NOMO-1 treated with dmso at 0.1 percent for 144 hours (cell line): ENCODE results near the gene GFER.

Source experiments
- DNase-seq: peaks from one replicate; lab custom pipeline; 2025; ENCODE audit not compliant: unreplicated experiment; lab: John Stamatoyannopoulos, UW

The GFER gene

GRCh38 chr16:1974157-1975070 is 9.6 kb upstream of the GFER start:
- no peak for DNase-seq

- no peak for DNase-seq
Observed at GRCh38 chr16:1975432-1976215, 8.4 kb upstream of the GFER start.

- DNase-seq: no peak
Observed at GRCh38 chr16:1976216-1976520, 7.8 kb upstream of the GFER start.

DNA sequence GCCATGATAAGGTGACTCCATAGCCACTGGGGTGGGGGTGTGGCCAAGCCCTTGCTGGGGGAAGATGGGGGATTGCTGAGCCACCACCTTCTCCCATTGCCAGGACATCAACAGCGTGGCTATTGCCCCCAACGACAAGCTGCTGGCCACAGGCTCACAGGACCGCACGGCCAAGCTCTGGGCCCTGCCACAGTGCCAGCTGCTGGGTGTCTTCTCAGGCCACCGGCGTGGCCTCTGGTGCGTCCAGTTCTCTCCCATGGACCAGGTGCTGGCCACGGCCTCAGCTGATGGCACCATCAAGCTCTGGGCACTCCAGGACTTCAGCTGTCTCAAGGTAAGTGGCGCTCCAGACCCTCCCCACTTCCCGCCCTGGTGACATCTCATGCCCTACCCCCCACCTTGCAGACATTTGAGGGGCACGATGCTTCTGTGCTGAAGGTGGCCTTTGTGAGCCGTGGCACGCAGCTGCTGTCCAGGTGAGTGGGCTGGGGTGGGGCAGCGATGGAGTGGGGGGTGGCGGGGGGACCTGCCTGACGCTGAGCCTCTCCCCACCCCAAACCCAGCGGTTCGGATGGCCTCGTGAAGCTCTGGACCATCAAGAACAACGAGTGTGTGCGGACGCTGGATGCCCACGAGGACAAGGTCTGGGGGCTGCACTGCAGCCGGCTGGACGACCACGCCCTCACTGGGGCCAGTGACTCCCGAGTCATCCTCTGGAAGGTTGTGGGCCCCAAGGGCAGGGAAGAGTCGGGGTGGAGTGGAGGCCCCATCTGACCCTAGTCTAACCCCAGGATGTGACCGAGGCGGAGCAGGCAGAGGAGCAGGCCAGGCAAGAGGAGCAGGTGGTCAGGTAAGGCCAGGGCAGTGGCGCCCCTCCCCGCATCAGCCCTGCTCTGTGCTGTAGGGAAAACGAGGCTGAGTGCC is 6.8 kb upstream of the GFER start:
- DNase-seq: no peak

- no peak for DNase-seq
Observed at GRCh38 chr16:1977875-1978268, 6.1 kb upstream of the GFER start.

DNA sequence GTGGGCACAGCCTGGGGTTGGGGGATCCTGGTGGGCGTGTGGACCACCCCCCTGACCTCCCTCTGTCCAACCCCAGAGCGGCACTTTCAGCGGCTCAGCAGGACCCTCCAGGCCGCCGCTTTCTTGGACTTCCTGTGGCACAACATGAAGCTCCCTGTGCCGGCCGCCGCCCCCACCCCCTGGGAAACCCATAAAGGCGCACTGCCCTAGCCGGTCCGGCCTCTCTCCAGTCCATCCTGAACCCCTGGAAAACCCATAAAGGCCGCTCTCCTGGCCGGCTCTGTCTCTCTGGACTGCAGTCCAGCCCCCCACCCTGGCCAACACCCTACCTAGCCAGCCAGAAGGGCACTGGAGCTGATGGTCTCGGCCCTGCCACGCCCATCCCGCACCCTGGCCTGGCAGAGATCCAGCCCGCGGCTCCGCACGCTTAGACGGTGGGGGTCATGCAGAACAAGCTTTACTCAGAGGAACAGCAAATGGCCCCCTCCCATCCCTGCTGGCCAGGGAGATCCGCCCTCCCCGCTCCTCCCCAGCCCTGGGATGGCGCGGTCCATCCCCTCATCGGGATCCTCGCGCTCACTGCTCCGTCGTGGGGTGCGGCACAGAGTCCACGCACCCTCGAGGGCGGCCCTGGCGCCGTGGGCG is 5.4 kb upstream of the GFER start:
- DNase-seq: no peak

- DNase-seq: no peak
Observed at GRCh38 chr16:1979271-1980029, 4.5 kb upstream of the GFER start.

DNA sequence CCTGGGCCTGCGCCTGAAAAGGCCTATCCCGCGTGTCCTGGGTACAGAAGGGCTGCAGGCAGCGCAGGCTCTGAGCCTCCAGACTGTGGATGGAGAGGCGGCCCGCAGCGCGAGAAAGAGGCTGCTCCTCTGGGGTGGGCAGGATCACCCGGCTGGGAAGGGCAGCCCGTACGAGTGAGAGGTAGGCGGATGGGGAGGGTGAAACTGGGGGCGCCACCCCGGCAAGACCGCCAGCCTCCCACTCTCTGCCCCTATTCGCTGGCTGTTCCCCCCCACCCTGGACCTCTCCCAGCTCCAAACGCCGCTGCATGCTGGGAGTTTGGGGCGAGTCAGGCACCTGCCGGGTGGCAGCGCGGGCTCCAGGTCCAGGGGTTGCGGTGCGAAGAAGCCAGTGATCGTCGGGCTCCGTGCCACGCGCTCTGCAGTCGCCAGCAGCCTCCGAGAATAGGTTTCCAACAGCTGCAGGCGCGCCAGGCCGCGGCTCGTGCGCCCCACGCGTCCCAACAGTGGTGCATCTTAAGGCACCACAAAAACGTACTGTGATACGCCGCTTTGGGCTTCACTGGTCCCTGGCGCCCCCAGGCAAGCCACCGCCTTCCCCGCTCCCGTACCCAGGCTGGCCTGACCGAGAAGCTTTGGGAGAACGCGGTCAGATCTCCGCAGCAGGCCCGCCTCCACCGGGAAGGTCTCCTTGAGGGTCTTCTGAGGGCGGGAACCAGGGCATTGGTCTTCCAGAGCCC is 3.8 kb upstream of the GFER start:
- DNase-seq: no peak

DNA sequence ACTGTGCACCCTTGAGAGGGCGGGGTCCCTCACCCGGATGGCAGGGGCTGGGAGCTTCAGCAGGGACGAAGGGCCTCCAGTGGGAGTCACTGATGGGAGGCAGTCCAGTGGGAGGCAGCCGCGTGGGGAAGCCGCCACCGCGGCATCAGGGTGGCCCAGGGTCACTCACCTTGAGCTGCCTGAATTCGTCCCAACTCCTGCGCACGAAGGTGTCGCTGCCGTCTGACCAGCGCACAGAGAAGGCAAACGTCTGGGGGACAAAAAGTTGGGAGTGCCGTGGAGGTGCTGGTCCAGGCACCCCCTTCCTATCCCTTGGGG is 3.3 kb upstream of the GFER start:
- DNase-seq: no peak

- DNase-seq: no peak
Observed at GRCh38 chr16:1981398-1981836, 2.6 kb upstream of the GFER start, which contains the start of gene NOXO1. Gene NOXO1, minus strand, starts transcription at chr16:1981469. Its CDS starts 290 bp downstream, at chr16:1981179.

DNA sequence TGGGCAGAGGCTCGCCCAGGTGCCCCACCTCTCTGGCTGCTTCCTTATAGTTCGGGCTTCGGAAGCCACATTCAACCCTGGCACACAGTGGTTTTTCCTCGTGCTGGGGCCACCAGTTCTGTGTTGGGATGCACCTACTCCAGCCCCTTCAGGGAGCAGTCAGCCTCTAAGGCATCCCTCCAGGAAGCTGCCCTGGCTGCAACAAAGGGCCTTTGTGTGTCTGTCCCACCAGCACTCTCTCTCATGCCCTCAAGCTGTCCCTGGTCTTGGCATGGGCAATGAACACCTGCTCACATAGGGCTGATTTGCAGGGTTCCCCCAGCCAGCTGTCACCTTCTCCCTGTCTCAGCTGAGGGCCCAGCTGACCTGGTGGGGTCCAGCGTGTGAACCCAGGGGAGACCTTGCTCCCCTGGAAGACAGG is 2.0 kb upstream of the GFER start:
- DNase-seq: no peak

DNA sequence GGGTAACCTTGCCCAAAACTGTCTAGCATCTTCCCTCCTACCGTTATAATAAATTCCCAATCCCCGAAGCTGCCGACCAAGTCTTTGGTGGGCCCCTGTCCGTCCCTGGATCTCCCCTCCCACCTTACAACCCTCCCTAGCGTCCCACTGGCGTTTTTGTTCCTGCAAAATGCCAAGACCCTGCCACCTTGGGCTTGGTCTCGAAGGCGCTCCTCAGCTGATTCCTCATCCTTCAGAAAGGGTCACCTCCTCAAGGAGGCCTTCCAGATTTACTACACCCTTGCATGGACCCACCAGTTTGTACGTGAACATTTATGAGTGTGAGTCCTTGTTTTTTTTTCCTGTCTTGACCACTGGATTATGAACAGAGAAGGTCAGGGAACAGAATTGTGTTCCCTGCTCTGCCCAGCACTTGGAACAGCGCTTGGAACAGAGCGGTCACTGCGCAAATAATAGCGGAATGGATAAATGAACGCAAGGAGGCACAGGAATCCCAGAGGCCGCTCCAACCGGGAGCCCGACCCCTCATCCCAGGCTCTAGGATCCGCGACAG is 926 bp upstream of the GFER start:
- no peak for DNase-seq

- DNase-seq: no peak
Observed at GRCh38 chr16:1984347-1985225, 593 bp downstream of the GFER start.

DNA sequence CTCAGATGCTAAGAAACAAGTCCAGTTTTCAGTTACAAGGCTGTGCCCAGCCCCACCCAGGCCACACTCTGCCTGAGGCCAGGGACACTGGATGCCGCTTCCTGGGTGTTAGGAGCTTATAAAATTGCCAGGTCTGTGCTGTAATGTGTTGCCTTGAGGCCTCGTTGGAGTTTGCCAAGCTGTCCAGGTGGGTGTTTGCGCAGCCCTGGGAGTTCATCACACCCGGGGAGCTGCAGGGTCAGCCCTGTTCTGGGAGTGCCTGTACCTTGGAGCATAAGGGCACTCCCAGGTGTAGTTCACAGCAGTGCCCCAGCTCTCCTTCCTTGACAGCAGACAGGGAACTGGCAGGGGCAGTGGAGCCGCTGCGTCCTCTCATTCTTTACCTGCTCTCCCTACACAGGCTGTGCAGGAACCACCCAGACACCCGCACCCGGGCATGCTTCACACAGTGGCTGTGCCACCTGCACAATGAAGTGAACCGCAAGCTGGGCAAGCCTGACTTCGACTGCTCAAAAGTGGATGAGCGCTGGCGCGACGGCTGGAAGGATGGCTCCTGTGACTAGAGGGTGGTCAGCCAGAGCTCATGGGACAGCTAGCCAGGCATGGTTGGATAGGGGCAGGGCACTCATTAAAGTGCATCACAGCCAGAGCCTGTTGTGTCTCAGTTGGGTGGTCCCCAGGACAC is 1.6 kb downstream of the GFER start:
- no peak for DNase-seq

DNA sequence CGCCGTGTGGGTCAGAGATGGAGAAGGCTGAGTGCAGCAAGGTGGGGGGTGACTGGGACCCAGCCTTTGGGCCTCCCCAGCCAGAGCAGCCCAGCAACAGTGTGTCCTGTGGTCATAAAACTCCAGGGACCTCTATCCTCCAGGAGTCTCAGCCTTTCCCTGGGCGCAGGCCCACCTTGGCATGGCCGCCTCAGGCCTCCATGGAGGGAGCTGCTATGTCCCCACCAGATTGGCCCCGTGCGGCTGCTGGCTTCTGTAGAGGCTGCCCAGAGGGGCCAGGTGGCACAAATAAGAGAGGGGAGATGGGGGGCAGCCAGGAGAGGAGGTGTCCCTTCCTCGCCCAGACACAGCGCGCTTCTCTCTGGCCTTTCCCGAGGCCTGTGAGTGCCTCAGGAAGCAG is 3.2 kb downstream of the GFER start:
- no peak for DNase-seq

DNA sequence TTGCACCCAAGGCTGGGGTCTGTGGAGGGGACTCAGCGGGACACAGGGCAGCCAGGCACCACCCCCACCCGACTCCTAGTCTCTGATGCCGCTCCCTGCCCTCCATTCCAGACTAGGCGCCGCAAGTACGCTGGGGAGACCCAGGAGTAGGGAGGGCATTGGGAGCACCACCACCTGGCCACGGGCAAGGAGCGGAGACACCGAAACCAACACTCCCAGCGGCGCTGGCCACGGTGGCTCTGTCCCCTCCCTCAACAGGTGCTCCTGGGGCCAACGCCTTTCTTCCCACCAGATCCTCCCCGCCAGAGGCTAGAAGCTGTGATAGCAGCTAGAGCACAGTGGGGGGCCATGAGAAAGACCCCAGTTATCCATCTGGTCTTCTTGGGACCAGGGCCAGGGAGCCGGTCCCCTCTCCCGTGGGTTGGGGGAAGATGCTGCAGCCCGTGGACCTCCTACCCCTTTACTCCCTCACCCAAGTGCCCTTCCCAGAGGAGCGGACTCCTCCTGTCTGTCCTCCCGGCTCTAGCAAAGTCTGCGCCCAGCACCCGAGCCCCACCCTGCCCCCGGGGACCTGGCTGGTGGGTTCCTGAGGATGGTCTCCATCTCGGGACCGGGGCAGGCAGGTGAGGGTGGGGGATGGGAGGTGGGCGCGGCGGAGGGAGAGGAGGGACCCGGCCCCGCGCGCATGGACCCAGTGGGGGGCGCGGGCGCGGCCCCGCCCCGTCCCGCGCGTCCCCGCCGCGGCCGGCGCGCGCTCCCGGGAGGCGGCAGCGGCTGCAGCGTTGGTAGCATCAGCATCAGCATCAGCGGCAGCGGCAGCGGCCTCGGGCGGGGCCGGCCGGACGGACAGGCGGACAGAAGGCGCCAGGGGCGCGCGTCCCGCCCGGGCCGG is 5.5 kb downstream of the GFER start, which contains the start of gene SYNGR3:
SYNGR3 (plus strand) TSS at position 762 of the 892 bp plus-strand sequence. CDS start 133 bp downstream, outside the sequence.
- DNase-seq: no peak

- DNase-seq: no peak
Observed at GRCh38 chr16:1990101-1990350, 6.0 kb downstream of the GFER start.
